GM19025 (cell line): ENCODE measurements around the gene IL6R.
"Not testable (repeated sequence)": the region's sequence is repeated elsewhere in the genome, so short reads cannot be mapped to it uniquely, and the experiment has no call there.

Experiments used
- ATAC-seq: cut with Tn5 transposase; IDR thresholded peaks from one replicate; pipeline ENCODE4 v1.9.1; 2021; ENCODE audit warnings: mild to moderate bottlenecking, low read depth, moderate library complexity; ENCODE audit not compliant: unreplicated experiment

Gene IL6R

GRCh38 chr1:154405747-154406571 lies 816 bp downstream of the IL6R start:
- ATAC-seq: no peak

- no peak for ATAC-seq
Measured at GRCh38 chr1:154406572-154406879, 1.4 kb downstream of the IL6R start.

- no peak for ATAC-seq
Measured at GRCh38 chr1:154406886-154407197, 1.7 kb downstream of the IL6R start.

DNA sequence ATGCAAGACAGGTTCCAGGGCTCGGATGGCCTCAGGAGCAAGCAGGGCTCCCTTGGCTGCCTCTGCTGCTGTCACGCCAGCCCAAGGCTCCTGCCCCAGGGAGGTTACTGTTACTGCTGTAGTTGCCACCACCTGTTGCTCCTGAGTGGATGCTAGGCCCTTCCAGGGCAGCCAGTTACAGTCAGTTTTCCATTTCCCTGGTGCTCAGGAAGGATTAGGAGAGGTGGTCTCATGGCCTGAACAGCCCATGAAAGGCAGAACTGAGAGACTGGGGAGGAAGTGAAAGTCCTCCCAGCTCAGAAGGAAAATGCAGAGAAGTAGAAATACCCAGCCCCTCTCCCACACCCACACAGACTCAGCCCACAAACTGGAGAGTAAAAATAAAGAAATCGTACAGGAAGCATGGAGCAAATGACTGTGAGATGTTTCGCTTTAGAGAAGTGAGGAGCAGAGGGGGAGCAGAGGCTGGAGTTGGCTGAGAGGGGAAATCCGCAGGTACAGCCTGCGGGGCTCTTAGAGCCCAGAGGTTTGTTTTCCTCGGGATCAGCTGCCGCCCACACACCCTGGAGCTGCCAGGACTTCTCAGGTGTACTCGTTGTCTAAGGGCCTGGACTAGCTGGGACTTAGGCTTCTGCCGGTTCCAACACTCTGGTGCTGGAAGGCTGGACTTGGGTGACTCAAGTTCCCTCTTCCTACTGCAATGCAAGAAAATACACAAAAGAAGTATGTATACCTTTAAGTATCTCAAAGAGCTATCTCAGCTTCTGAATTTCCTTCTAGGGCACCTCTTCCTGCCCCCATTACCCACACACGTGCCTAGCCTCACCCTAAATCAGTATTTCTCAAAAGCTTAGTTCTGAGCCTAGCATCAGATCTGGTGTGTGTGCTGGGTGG lies 2.3 kb downstream of the IL6R start:
- ATAC-seq: no peak

- no peak for ATAC-seq
Measured at GRCh38 chr1:154408174-154408777, 3.1 kb downstream of the IL6R start.

GRCh38 chr1:154410185-154410827 lies 5.2 kb downstream of the IL6R start:
- ATAC-seq: no peak

DNA sequence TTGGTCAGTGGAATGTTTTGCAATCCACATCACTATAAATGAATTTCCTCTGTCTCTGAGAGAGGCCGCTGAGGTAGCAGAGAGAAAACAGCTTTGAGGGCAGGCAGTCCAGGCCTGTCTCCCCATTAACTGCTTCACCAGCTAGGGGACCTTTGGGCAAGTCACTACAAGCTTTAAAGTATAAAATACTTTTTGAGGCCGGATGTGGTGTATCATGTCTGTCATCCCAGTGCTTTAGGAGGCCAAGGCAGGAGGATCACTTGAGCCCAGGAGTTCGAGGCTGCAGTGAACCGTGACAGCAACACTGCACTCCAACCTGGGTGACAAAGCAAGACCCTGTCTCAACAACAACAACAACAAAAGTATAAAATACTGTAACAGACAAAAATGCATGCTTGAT lies 6.4 kb downstream of the IL6R start:
- no peak for ATAC-seq

- no peak for ATAC-seq
Measured at GRCh38 chr1:154413177-154413783, 8.1 kb downstream of the IL6R start.

DNA sequence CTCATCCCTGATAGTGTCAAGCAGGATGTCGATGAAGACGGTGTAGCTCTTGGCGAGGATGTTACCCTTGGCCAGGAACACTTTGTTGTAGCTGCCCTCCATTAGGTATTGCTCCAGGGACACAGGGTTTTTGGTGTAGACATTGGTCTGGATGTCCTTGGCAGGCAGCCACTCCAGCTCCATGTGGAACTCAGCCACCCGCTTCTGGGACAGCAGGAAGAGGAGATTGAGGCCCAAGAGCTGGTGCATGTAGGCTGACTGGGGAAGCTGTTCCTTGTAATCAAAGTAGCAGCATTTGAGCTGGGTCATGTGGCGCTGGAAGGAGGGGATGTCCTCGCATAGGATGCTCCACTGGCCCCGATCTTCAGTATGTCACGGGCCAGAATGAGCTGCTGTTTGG lies 9.5 kb downstream of the IL6R start:
- ATAC-seq: no peak

GRCh38 chr1:154416471-154417337 lies 11.6 kb downstream of the IL6R start:
- ATAC-seq: no peak

- ATAC-seq: no peak
Measured at GRCh38 chr1:154417338-154417608, 12.1 kb downstream of the IL6R start.

- no peak for ATAC-seq
Measured at GRCh38 chr1:154418062-154418921, 13.1 kb downstream of the IL6R start.

GRCh38 chr1:154418923-154419619 lies 13.9 kb downstream of the IL6R start:
- ATAC-seq: no peak

DNA sequence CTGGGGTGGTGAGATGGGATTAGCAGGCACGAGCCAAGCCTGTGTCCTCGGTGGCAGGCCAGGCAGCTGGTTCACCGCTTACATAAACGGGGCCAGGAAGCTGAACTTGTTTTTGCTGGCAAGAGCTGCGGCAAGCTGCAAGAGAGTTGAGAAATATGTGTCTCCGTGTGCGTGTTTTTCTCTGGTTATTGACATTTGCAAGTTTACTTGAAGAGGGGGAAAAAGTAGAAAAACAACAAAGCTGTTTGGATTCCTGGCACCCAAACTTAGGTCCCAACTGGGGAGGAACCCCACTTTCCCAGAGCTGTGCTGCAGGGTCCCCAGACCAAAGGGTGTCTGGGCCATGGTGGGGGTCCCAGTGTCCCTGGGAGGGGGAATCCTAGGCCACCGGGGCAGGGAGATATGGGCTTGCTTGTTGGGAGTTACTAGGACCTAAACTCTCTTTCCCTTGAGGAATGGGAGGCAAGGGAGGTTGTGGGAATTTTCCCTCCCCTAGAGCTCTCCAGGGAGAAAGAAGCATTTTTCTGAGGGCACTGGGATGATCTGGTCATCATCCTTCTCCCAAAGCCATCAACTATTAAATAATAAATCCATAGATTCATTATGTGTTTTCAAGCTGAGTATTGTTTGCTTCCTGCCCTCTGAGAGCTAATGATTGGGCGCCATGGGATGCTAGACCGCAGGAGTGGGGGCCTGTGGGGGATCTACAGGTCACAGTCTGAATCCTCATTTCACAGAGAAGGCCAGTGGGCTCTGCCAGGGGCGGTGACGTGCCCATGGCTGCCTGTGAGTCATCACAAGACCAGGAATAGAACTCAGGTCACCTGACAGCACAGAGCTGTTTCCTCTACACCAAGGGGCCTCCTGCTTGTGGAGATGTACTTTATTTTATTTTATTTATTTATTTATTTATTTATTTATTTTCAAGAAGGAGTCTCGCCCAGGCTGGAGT lies 14.8 kb downstream of the IL6R start:
- no peak for ATAC-seq

DNA sequence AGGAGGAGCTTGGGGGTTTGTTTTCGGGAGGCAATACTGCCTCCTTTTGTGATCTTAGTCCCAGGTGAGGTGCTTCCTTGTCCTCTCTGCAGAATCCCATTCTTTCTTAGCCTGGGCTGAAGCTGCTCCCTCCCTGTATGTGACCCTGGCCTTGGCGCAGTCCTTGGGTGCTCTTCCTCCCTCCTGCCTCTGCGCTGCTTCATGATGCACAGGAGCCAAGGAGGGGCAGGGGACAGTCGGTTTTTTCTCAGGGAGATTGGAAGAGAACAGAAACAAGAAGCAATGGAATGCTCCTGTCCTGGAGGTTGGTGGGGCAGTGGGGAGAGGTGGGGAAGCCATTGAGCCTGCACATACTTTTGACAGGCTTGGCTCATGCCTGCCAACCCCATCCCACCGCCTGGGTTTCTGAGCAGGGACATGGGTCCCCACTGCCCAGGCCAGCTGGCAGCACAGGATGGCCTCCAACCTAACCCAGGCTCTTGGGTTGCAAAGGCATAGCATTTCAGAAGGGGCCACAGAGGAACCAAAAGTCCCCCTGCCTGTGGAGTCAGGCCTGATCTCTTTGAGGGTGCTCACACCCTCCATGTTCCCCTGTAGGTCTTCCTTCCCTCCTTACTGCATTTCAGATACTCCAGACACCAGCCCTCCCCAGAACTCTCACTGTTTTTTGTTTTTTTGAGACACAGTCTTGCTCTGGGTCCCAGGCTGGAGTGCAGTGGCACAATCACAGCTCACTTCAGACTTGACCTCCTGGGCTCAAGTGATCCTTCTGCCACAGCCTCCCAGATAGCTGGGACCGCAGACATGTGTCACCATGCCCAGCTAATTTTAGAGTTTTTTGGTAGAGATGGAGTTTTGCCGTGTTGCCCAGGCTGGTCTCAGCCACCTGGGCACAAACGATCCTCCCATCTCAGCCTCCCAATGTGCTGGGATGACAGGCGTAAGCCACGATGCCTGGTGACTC lies 16.1 kb downstream of the IL6R start:
- no peak for ATAC-seq

DNA sequence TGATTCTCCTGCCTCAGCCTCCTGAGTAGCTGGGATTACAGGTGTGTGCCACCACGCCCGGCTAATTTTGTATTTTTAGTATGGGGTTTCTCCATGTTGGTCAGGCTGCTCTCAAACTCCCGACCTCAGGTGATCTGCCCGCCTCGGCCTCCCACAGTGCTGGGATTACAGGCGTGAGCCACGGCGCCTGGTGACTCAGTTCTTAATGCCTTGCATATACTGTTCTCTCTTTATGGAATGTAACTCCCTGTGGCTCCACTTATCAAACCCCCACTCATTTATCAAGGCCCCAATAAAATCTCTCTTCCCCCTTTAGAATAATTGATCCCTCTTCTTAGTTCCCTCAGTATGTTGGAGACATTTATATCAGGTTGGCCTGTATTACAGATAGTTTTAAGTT lies 16.9 kb downstream of the IL6R start:
- not testable (repeated sequence) for ATAC-seq
